Measurements from ENCODE around the gene TGFA.

TGFA gene

DNA sequence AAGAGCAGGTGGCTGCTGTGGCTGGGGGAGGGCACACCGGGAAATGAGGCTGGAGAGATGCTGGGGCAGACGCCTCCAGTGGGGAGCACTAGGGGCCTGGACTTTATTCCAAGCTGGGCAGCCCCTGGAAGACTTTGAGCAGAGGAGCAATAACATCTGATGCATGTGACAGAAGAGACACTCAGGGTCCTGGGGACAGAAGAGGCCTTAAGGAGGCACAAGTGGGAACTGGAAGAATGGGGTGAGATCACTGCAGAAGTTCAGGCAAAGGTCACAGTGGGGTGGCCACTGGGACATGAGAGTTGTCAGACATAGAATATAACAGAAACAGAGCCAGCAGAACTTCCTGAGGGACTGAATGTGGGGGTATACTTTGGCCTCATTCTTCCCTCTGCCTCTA lies 24.0 kb downstream of the TGFA start:
- Histone ChIP-seq H3K4me3 (ENCODE audit: low read depth, low read length, poor library complexity, severe bottlenecking) (no peak overlapping the region), H3K9ac (ENCODE audit: low read length) (no peak overlapping the region), H3K9me3 (ENCODE audit: low read length) (no peaks in the 10 kb centered on the region), H3K4me1 (ENCODE audit: insufficient read depth, low read length, severe bottlenecking) (no peaks in the 10 kb centered on the region), H2AFZ (ENCODE audit: low read length) (no peak overlapping the region), H3K79me2 (ENCODE audit: insufficient read depth, low read length) (no peaks in the 10 kb centered on the region), H3K27me3 (ENCODE audit: insufficient read depth, low read length) (no peaks in the 10 kb centered on the region), H3K4me2 (ENCODE audit: low read length) (no peak overlapping the region), H3K36me3 (ENCODE audit: insufficient read depth, low read length) (no peaks in the 10 kb centered on the region), H4K20me1 (ENCODE audit: insufficient read depth, low read length) (no peaks in the 10 kb centered on the region), H3F3A (ENCODE audit: insufficient read depth, low read length) (no peaks in the 10 kb centered on the region), H3K27ac (ENCODE audit: low read depth, low read length, poor library complexity, severe bottlenecking) (no peak overlapping the region), H3K9me2 (ENCODE audit: low read depth, low read length) (no peaks in the 10 kb centered on the region)
- no peak for TF ChIP-seq CTCF (IDR thresholded peaks at IDR 0.05; ENCODE audit: low read length)
- no peak for TF ChIP-seq EZH2 (IDR thresholded peaks at IDR 0.05; ENCODE audit: borderline replicate concordance, low read length)

GRCh38 chr2:70528929-70529328 lies 24.7 kb downstream of the TGFA start:
- no peaks in the 10 kb centered on the region for H3K79me2 ChIP-seq (ENCODE audit: insufficient read depth, low read length)
- H3K4me3 ChIP-seq (ENCODE audit: low read depth, low read length, poor library complexity, severe bottlenecking): no peak overlapping the region
- H3K4me1 ChIP-seq (ENCODE audit: insufficient read depth, low read length, severe bottlenecking): no peaks in the 10 kb centered on the region
- H3K27ac ChIP-seq (ENCODE audit: low read depth, low read length, poor library complexity, severe bottlenecking): no peak overlapping the region
- no peaks in the 10 kb centered on the region for H3K9me2 ChIP-seq (ENCODE audit: low read depth, low read length)
- H3K9me3 ChIP-seq (ENCODE audit: low read length): no peaks in the 10 kb centered on the region
- H3F3A ChIP-seq (ENCODE audit: insufficient read depth, low read length): no peaks in the 10 kb centered on the region
- H3K27me3 ChIP-seq (ENCODE audit: insufficient read depth, low read length): no peaks in the 10 kb centered on the region
- H3K4me2 ChIP-seq (ENCODE audit: low read length): no peak overlapping the region
- TF ChIP-seq EZH2 (IDR thresholded peaks at IDR 0.05; ENCODE audit: borderline replicate concordance, low read length): no peak
- TF ChIP-seq CTCF (IDR thresholded peaks at IDR 0.05; ENCODE audit: low read length): no peak
- H3K9ac ChIP-seq (ENCODE audit: low read length): no peak overlapping the region
- H4K20me1 ChIP-seq (ENCODE audit: insufficient read depth, low read length): no peaks in the 10 kb centered on the region
- H3K36me3 ChIP-seq (ENCODE audit: insufficient read depth, low read length): no peaks in the 10 kb centered on the region
- H2AFZ ChIP-seq (ENCODE audit: low read length): no peak overlapping the region

DNA sequence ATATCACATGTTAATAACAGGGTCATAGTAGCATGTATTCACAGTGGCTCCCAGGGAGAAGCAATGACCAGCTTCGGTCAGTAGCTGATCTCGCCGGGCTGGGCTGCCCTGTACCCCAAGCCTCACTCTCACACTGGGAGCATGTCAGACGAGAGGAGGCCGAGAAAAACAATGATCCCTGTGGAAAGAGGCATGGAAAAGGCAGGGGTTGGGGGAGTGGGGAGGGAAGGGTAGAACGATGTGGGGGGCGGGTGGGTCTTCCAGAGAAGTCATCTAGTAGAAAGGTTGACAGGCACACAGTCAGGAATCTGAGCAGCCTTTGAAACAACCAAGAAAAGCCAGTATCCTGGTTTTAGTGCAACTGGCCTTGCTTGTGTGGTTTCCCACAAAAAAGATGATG lies 25.4 kb downstream of the TGFA start:
- no peak overlapping the region for H3K4me3 ChIP-seq (ENCODE audit: low read depth, low read length, poor library complexity, severe bottlenecking)
- H3K9ac ChIP-seq (ENCODE audit: low read length): no peak overlapping the region
- TF ChIP-seq CTCF (IDR thresholded peaks at IDR 0.05; ENCODE audit: low read length): no peak
- TF ChIP-seq EZH2 (IDR thresholded peaks at IDR 0.05; ENCODE audit: borderline replicate concordance, low read length): no peak
- no peaks in the 10 kb centered on the region for H3K9me2 ChIP-seq (ENCODE audit: low read depth, low read length)
- H3F3A ChIP-seq (ENCODE audit: insufficient read depth, low read length): no peaks in the 10 kb centered on the region
- H3K27ac ChIP-seq (ENCODE audit: low read depth, low read length, poor library complexity, severe bottlenecking): no peak overlapping the region
- H3K9me3 ChIP-seq (ENCODE audit: low read length): no peaks in the 10 kb centered on the region
- H3K4me2 ChIP-seq (ENCODE audit: low read length): no peak overlapping the region
- H3K27me3 ChIP-seq (ENCODE audit: insufficient read depth, low read length): no peaks in the 10 kb centered on the region
- no peaks in the 10 kb centered on the region for H3K36me3 ChIP-seq (ENCODE audit: insufficient read depth, low read length)
- H3K4me1 ChIP-seq (ENCODE audit: insufficient read depth, low read length, severe bottlenecking): no peaks in the 10 kb centered on the region
- H2AFZ ChIP-seq (ENCODE audit: low read length): no peak overlapping the region
- H3K79me2 ChIP-seq (ENCODE audit: insufficient read depth, low read length): no peaks in the 10 kb centered on the region
- no peaks in the 10 kb centered on the region for H4K20me1 ChIP-seq (ENCODE audit: insufficient read depth, low read length)

Measured in OCI-LY1 (cell line).